BE2C (cell line): Measurements from ENCODE around the gene ADAM15.

Source experiments
- DNase-seq: peaks from one replicate; pipeline ENCODE4 v3.0.0-alpha.2; 2020
- H3K27me3 ChIP-seq: fragments of 250-450 bp; sonication (Bioruptor Pico); 2 replicates; pipeline ENCODE4 v1.5.1; 2020; ENCODE audit warnings: mild to moderate bottlenecking
- H3K36me3 ChIP-seq: fragments of 250-450 bp; sonication (Bioruptor Pico); 2 replicates; pipeline ENCODE4 v1.5.1; 2020; ENCODE audit warnings: mild to moderate bottlenecking
- H3K4me1 ChIP-seq: fragments of 250-450 bp; sonication (Bioruptor Pico); 2 replicates; pipeline ENCODE4 v1.5.1; 2020
- H3K4me3 ChIP-seq: 2 replicates; pipeline ENCODE4 v1.5.1; 2011; ENCODE audit warnings: low read depth, low read length
- H3K9me3 ChIP-seq: fragments of 250-450 bp; sonication (Bioruptor Pico); 2 replicates; pipeline ENCODE4 v1.5.1; 2020
- TF ChIP-seq, protein P1 (sequence below): IDR thresholded peaks from 2 replicates; pipeline ENCODE4 v1.5.1; 2012; ENCODE audit warnings: mild to moderate bottlenecking, low read depth, low read length

ADAM15 gene

DNA sequence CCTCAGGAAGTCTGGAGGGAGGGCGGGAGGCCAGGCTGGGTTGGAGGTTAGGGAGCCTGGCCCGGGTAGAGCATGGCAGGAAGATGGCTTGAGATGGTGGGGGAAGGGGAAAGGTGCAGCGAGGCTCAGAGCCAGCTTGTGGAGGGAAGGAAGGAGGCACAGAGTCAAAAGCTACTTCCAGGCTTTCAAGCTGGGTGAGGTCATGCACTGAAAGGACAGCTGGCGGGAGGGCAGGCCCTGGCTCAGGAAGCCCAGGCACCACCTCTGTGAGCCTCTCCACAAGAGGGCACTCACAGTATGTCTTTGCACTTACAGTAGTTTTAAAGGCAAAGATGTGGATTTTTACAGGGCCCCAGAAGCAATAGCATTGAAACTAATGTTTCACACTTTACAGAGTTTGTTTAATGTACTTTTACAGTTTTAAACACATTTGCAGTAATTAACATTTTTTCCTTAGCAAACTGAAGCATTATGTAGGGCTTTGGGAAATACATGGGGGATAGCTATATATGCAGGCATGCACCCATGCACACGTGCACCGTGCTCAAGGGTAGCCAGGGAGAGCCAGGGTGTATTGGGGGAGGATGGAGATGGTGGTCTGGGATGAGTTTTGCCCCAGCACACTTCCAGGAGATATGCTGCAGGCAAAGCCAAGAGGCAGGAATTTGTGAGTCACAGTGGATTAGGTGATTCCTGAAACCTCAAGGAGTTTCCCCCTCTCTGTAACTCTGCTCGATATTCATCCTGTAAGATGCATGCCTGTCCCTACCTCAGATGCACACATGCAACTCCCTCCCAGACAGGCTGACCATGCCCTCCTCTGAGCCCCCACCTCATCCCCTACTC lies 6.1 kb upstream of the ADAM15 start:
- Histone ChIP-seq H3K9me3 (no peaks in the 10 kb centered on the region), H3K4me3 (no peak overlapping the region), H3K4me1 (peaks cover 8% of the 10 kb centered on the region), H3K27me3 (no peaks in the 10 kb centered on the region), H3K36me3 (no peaks in the 10 kb centered on the region)
- TF ChIP-seq, protein P1, sequence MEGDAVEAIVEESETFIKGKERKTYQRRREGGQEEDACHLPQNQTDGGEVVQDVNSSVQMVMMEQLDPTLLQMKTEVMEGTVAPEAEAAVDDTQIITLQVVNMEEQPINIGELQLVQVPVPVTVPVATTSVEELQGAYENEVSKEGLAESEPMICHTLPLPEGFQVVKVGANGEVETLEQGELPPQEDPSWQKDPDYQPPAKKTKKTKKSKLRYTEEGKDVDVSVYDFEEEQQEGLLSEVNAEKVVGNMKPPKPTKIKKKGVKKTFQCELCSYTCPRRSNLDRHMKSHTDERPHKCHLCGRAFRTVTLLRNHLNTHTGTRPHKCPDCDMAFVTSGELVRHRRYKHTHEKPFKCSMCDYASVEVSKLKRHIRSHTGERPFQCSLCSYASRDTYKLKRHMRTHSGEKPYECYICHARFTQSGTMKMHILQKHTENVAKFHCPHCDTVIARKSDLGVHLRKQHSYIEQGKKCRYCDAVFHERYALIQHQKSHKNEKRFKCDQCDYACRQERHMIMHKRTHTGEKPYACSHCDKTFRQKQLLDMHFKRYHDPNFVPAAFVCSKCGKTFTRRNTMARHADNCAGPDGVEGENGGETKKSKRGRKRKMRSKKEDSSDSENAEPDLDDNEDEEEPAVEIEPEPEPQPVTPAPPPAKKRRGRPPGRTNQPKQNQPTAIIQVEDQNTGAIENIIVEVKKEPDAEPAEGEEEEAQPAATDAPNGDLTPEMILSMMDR: peak; percentile 80
- DNase-seq: peak; percentile 80

DNA sequence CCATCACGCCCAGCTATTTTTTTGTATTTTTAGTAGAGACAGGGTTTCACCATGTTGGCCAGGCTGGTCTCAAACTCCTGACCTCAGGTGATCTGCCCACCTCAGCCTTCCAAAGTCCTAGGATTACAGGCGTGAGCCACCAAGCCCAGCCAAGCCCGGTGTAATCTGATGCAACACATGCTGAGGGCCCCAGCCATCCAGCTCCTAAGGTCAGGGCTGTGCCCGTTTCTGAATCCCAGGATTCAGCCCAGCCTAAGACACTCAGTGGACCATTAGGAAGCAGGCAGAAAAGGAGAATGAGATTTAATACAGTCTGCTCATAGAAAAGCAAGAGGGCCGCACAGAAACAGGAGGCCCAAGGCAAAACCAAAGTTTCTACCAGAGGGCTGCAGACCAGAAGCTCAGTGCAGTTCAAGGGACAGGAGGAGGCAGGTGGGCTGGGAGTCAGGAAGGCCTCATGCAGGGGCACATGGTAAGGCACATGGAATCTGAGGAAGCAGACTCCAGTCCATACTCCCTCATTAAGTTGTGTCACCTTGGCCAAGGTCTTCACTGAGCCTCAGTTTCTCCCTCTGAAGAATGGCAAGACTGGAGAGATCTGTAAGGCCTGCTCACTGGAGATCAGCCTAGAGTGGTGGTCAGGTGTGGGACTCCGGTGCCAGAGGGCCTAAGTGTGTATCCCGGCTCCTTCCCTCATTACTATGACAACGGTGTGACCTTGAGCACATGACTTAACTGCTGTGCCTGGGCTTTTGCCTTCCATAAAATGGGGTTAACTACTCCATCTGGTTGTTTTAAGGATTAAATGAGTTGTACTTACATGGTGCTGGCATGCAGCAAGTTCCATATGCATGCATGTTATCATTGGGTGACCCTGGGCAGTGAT lies 2.4 kb upstream of the ADAM15 start:
- no peak for DNase-seq
- Histone ChIP-seq H3K4me1 (peaks cover 11% of the 10 kb centered on the region), H3K27me3 (no peaks in the 10 kb centered on the region), H3K9me3 (no peaks in the 10 kb centered on the region), H3K36me3 (no peaks in the 10 kb centered on the region), H3K4me3 (no peak overlapping the region)
- TF ChIP-seq, protein P1: no peak

DNA sequence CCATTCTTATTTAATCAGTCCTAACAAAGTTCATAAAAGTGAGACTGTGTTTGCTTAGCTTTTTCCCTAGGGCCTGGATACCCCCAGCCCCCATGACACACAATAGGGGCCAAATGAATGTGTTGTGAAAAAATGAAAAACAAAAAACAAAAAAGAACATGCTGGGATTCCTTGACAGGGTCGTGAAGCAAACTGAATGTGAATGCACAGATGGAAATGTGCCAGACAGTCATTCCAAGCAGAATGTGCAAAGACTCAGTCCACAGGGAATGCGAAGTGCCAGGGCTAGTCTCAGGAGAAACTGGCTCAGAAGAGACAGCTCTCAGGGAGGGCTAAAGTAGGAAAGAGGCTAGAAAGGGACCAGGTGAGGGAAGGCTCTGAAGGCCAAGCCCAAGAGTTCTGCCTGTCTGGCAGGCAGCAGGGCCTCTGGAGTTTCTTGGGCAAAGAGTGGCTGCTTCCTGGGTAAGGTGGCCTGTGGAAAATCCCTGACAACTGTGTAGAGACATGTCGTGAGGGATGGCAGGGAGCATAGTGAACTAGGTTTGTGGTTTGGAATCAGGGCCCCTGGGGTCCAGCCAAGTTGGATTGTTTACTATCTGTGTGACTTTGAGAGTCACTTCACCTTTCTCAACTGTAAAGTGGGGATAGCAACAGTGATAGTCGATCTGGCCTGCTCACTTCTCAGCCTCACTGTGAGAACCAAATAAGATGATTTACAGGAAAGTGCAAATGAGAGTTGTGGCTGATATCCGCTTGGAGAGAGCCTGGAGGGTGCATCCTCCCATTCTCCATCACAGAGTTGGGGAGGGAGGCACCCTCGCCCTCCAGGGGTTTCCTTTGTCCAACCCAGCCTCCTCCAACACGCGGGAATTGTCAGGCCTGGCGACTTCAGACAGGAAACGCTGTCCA lies 1.2 kb upstream of the ADAM15 start:
- Histone ChIP-seq H3K36me3 (no peaks in the 10 kb centered on the region), H3K4me3 (peak overlapping the region; percentile 72; the same call in 1 of the 2 replicates), H3K9me3 (no peaks in the 10 kb centered on the region), H3K4me1 (peaks cover 8% of the 10 kb centered on the region), H3K27me3 (no peaks in the 10 kb centered on the region)
- DNase-seq: no peak
- TF ChIP-seq, protein P1: no peak

DNA sequence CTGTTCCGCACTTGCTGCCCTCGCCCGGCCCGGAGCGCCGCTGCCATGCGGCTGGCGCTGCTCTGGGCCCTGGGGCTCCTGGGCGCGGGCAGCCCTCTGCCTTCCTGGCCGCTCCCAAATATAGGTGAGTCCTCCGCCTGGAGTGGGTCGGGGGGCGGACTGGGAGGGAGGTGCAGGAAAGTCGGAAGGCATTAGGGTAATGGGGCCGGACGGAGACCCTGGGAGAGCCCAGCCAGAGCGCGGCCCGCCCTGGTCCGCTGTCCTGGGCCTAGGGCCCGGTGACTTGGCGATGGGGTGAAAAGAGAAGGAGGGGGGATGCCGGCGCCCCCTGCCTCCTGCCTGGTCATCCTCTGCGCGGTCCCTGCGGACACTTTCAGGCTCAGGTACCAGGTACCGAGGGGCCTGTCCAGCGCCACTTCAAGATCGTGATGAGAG lies 243 bp downstream of the ADAM15 start:
- H3K27me3 ChIP-seq: no peaks in the 10 kb centered on the region
- peak overlapping the region; percentile 85 for H3K4me3 ChIP-seq
- H3K36me3 ChIP-seq: peaks cover 6% of the 10 kb centered on the region; the same call in 1 of the 2 replicates
- peaks cover 8% of the 10 kb centered on the region for H3K4me1 ChIP-seq
- no peaks in the 10 kb centered on the region for H3K9me3 ChIP-seq
- TF ChIP-seq, protein P1: no peak
- DNase-seq: no peak

DNA sequence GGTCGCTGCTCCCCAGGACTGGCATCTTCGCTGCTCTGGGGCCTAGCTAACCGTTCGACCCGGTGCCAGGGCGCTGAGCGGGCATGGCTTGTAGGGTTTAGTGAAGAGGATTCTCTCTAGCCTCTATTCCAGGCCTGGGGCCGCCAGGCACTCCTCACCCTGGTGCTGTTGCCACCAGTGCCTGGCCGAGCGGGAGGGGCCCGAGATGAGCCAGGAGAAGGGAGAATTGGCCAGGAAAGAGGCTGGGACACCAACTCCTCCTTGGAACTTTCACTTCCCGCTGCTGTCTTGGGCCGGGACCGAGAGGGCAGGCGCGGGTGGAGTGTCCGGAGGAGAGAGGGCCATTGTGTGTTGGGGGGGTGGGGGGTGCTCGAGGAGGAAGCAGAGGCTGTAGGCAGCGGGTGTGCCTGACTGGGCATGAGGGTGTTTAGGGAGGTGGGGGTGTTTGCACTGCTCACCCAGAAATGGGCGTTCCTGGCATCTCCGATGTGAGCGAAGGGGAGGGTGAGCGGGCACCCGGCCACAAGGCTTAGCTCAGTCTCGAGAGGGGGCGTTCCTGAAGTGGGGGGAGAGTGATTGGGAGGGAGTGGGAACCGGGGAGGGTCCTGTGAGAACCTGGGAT lies 772 bp downstream of the ADAM15 start:
- DNase-seq: peak; percentile 52
- no peaks in the 10 kb centered on the region for H3K9me3 ChIP-seq
- H3K36me3 ChIP-seq: peaks cover 6% of the 10 kb centered on the region; the same call in 1 of the 2 replicates
- TF ChIP-seq, protein P1: no peak
- no peaks in the 10 kb centered on the region for H3K27me3 ChIP-seq
- peaks cover 8% of the 10 kb centered on the region for H3K4me1 ChIP-seq
- H3K4me3 ChIP-seq: peak overlapping the region; percentile 85
